ENCODE measurements around the gene KCNK4. TPM values are rescaled to one million over a fixed set of nuclear protein-coding genes. Genes with fewer than 3 reads are reported as not detected.

The KCNK4 gene
- total and polyA plus RNA-seq, 5 donors from 2014 or later, result not detected

- Histone ChIP-seq H3K4me3 (ENCODE audit: low read depth, low read length) (no peak overlapping the region), H3K36me3 (ENCODE audit: control insufficient read depth, insufficient read depth, low read length) (peaks cover 15% of the 10 kb centered on the region), H3K27ac (ENCODE audit: insufficient read depth, low read length, poor library complexity, severe bottlenecking) (no peak overlapping the region), H3K4me1 (ENCODE audit: control insufficient read depth, insufficient read depth, low read length, poor library complexity, severe bottlenecking) (peaks cover 36% of the 10 kb centered on the region), H3K9me3 (ENCODE audit: control insufficient read depth in 2 of 2, low read length in 2 of 2) (no peaks in the 10 kb centered on the region), H3K27me3 (ENCODE audit: control insufficient read depth, insufficient read depth, low read length) (no peaks in the 10 kb centered on the region)
- H3K36me3 Mint-ChIP-seq, result peaks cover 9% of the 10 kb centered on the region
- no peaks in the 10 kb centered on the region for H3K9me3 Mint-ChIP-seq
- no peak overlapping the region for H3K4me3 Mint-ChIP-seq
- no peak overlapping the region for H3K27ac Mint-ChIP-seq
- H3K4me1 Mint-ChIP-seq, result peaks cover 0 to 42% (median 17%) of the 10 kb centered on the region in 4 donors
- DNase-seq, result peak in 1 of 3 donors; percentile 30
- ATAC-seq (ENCODE audit: low read depth in 2 of 2), result no peak
- no peaks in the 10 kb centered on the region for H3K27me3 Mint-ChIP-seq
These were observed 52.9 kb downstream of the KCNK4 start for GRCh38 chr11:64343767-64344559.

- Histone ChIP-seq H3K9me3 (ENCODE audit: control insufficient read depth in 2 of 2, low read length in 2 of 2) (no peaks in the 10 kb centered on the region), H3K27ac (ENCODE audit: insufficient read depth, low read length, poor library complexity, severe bottlenecking) (no peak overlapping the region), H3K4me3 (ENCODE audit: low read depth, low read length) (no peak overlapping the region), H3K36me3 (ENCODE audit: control insufficient read depth, insufficient read depth, low read length) (peaks cover 19% of the 10 kb centered on the region), H3K4me1 (ENCODE audit: control insufficient read depth, insufficient read depth, low read length, poor library complexity, severe bottlenecking) (peaks cover 28% of the 10 kb centered on the region), H3K27me3 (ENCODE audit: control insufficient read depth, insufficient read depth, low read length) (no peaks in the 10 kb centered on the region)
- Mint-ChIP-seq H3K4me1 (peaks cover 0 to 33% (median 10%) of the 10 kb centered on the region in 4 donors), H3K27me3 (no peaks in the 10 kb centered on the region), H3K4me3 (no peak overlapping the region), H3K27ac (peak overlapping the region in 1 of 3 donors; percentile 86), H3K9me3 (no peaks in the 10 kb centered on the region), H3K36me3 (peaks cover 10% of the 10 kb centered on the region)
- ATAC-seq (ENCODE audit: low read depth in 2 of 2) (no peak), DNase-seq (no peak)
These were observed 53.7 kb downstream of the KCNK4 start for GRCh38 chr11:64344787-64345186.

- no peak overlapping the region for H3K27ac ChIP-seq (ENCODE audit: insufficient read depth, low read length, poor library complexity, severe bottlenecking)
- Mint-ChIP-seq H3K4me1 (peaks cover 0 to 11% (median under 1%) of the 10 kb centered on the region in 4 donors), H3K36me3 (peaks cover 13% of the 10 kb centered on the region), H3K27me3 (no peaks in the 10 kb centered on the region), H3K27ac (no peak overlapping the region), H3K9me3 (no peaks in the 10 kb centered on the region), H3K4me3 (no peak overlapping the region)
- DNase-seq (no peak), ATAC-seq (ENCODE audit: low read depth in 2 of 2) (no peak)
- H3K27me3 ChIP-seq (ENCODE audit: control insufficient read depth, insufficient read depth, low read length), result no peaks in the 10 kb centered on the region
- H3K9me3 ChIP-seq (ENCODE audit: control insufficient read depth in 2 of 2, low read length in 2 of 2), result no peaks in the 10 kb centered on the region
- no peak overlapping the region for H3K4me3 ChIP-seq (ENCODE audit: low read depth, low read length)
- peaks cover 20% of the 10 kb centered on the region for H3K36me3 ChIP-seq (ENCODE audit: control insufficient read depth, insufficient read depth, low read length)
- H3K4me1 ChIP-seq (ENCODE audit: control insufficient read depth, insufficient read depth, low read length, poor library complexity, severe bottlenecking), result peaks cover 5% of the 10 kb centered on the region
These were observed 56.2 kb downstream of the KCNK4 start for GRCh38 chr11:64347193-64347867.

GRCh38 chr11:64348383-64349024 lies 57.4 kb downstream of the KCNK4 start:
- DNase-seq, result no peak
- H3K4me3 Mint-ChIP-seq, result no peak overlapping the region
- H3K9me3 Mint-ChIP-seq, result no peaks in the 10 kb centered on the region
- H3K4me1 ChIP-seq (ENCODE audit: control insufficient read depth, insufficient read depth, low read length, poor library complexity, severe bottlenecking), result no peaks in the 10 kb centered on the region
- H3K36me3 ChIP-seq (ENCODE audit: control insufficient read depth, insufficient read depth, low read length), result peaks cover 16% of the 10 kb centered on the region
- H3K27me3 ChIP-seq (ENCODE audit: control insufficient read depth, insufficient read depth, low read length), result no peaks in the 10 kb centered on the region
- no peak for ATAC-seq (ENCODE audit: low read depth in 2 of 2)
- peaks cover 0 to 5% (median under 1%) of the 10 kb centered on the region in 4 donors for H3K4me1 Mint-ChIP-seq
- no peak overlapping the region for H3K4me3 ChIP-seq (ENCODE audit: low read depth, low read length)
- no peaks in the 10 kb centered on the region for H3K27me3 Mint-ChIP-seq
- no peaks in the 10 kb centered on the region for H3K9me3 ChIP-seq (ENCODE audit: control insufficient read depth in 2 of 2, low read length in 2 of 2)
- H3K27ac ChIP-seq (ENCODE audit: insufficient read depth, low read length, poor library complexity, severe bottlenecking), result no peak overlapping the region
- peaks cover 13% of the 10 kb centered on the region for H3K36me3 Mint-ChIP-seq
- no peak overlapping the region for H3K27ac Mint-ChIP-seq

DNA sequence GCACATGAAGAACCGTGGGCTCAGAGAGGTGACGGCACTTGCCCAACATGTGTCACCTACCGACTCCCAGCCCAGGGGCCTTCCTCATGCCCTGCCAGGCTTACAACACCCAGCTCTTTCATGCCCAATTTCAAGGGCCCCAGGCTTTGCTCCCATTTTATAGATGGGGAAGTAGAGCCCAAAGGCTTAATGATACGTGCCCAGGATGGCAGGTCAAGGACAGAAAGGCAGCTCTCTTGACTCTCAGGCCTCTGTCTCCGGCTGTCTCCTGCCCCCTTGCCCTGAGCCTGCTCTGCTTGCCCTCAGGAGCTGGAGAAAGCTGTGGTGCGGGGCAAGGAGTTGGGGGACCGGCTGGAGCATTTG lies 57.9 kb downstream of the KCNK4 start:
- H3K9me3 ChIP-seq (ENCODE audit: control insufficient read depth in 2 of 2, low read length in 2 of 2), result no peaks in the 10 kb centered on the region
- H3K27ac Mint-ChIP-seq, result no peak overlapping the region
- no peaks in the 10 kb centered on the region for H3K27me3 Mint-ChIP-seq
- H3K4me1 ChIP-seq (ENCODE audit: control insufficient read depth, insufficient read depth, low read length, poor library complexity, severe bottlenecking), result no peaks in the 10 kb centered on the region
- no peaks in the 10 kb centered on the region for H3K9me3 Mint-ChIP-seq
- no peak for DNase-seq
- no peak overlapping the region for H3K4me3 ChIP-seq (ENCODE audit: low read depth, low read length)
- peaks cover 0 to 5% (median under 1%) of the 10 kb centered on the region in 4 donors for H3K4me1 Mint-ChIP-seq
- H3K36me3 Mint-ChIP-seq, result peaks cover 13% of the 10 kb centered on the region
- no peak overlapping the region for H3K4me3 Mint-ChIP-seq
- peaks cover 16% of the 10 kb centered on the region for H3K36me3 ChIP-seq (ENCODE audit: control insufficient read depth, insufficient read depth, low read length)
- no peaks in the 10 kb centered on the region for H3K27me3 ChIP-seq (ENCODE audit: control insufficient read depth, insufficient read depth, low read length)
- ATAC-seq (ENCODE audit: low read depth in 2 of 2), result no peak
- no peak overlapping the region for H3K27ac ChIP-seq (ENCODE audit: insufficient read depth, low read length, poor library complexity, severe bottlenecking)

DNA sequence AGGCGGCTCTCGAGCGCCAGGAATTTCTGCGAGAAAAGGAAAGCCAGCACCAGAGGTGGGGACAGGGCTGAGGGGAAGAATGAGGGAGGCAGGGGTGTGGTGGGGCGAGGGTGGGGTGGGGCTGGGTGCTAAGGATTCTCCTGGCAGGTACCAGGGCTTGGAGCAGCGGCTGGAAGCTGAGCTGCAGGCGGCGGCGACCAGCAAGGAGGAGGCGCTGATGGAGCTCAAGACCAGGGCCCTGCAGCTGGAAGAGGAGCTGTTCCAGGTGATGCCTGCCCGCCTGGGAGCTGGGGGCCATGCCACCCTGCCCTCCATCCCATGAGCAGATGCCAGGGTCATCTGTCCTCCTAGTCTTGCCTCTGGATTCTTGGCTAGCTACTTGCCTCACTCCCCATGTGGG lies 58.3 kb downstream of the KCNK4 start:
- peaks cover 0 to 5% (median under 1%) of the 10 kb centered on the region in 4 donors for H3K4me1 Mint-ChIP-seq

More for the DNA sequence above, 58.3 kb downstream of the KCNK4 start:
- H3K4me3 Mint-ChIP-seq, result no peak overlapping the region
- Histone ChIP-seq H3K9me3 (ENCODE audit: control insufficient read depth in 2 of 2, low read length in 2 of 2) (no peaks in the 10 kb centered on the region), H3K27ac (ENCODE audit: insufficient read depth, low read length, poor library complexity, severe bottlenecking) (no peak overlapping the region), H3K4me3 (ENCODE audit: low read depth, low read length) (no peak overlapping the region), H3K4me1 (ENCODE audit: control insufficient read depth, insufficient read depth, low read length, poor library complexity, severe bottlenecking) (no peaks in the 10 kb centered on the region), H3K27me3 (ENCODE audit: control insufficient read depth, insufficient read depth, low read length) (no peaks in the 10 kb centered on the region), H3K36me3 (ENCODE audit: control insufficient read depth, insufficient read depth, low read length) (peaks cover 14% of the 10 kb centered on the region)
- DNase-seq, result no peak
- no peak for ATAC-seq (ENCODE audit: low read depth in 2 of 2)
- H3K36me3 Mint-ChIP-seq, result peaks cover 13% of the 10 kb centered on the region
- H3K27me3 Mint-ChIP-seq, result no peaks in the 10 kb centered on the region
- no peak overlapping the region for H3K27ac Mint-ChIP-seq
- H3K9me3 Mint-ChIP-seq, result no peaks in the 10 kb centered on the region
